Right ventricle myocardium superior (tissue), 1 donor: ENCODE data around the gene SLC27A3. TPM values are rescaled to one million over a fixed set of nuclear protein-coding genes. Genes with fewer than 3 reads are reported as not detected.

Source experiments
- ATAC-seq: fragments of 200-7000 bp; cut with Tn5 transposase; one replicate; pipeline ENCODE4 v1.9.1; 2020; ENCODE audit warnings: mild to moderate bottlenecking; ENCODE audit not compliant: poor library complexity
- DNase-seq: peaks from one replicate; pipeline ENCODE4 v3.0.0-alpha.2; 2020
- intact Hi-C: fragments of 100-400 bp; cut with DNase I; formaldehyde crosslinking; loops from one replicate; pipeline ENCODE4 v1.11.2; 2022
- total RNA-seq: library from RNA; stranded (reverse); fragmentation: NEBNext Ultra II Directional; extraction: Animal tissue kit (Norgen Biotek cat#: 25700); gene quantifications from one replicate; pipeline ENCODE4 v1.2.1, GENCODE V29; 2021
- donor health status: DM: no; HTN: yes; CAD: no; lungs with severe emphysema.

The SLC27A3 gene
- total RNA-seq, 1 donor from 2014 or later, result 12.0 TPM

DNA sequence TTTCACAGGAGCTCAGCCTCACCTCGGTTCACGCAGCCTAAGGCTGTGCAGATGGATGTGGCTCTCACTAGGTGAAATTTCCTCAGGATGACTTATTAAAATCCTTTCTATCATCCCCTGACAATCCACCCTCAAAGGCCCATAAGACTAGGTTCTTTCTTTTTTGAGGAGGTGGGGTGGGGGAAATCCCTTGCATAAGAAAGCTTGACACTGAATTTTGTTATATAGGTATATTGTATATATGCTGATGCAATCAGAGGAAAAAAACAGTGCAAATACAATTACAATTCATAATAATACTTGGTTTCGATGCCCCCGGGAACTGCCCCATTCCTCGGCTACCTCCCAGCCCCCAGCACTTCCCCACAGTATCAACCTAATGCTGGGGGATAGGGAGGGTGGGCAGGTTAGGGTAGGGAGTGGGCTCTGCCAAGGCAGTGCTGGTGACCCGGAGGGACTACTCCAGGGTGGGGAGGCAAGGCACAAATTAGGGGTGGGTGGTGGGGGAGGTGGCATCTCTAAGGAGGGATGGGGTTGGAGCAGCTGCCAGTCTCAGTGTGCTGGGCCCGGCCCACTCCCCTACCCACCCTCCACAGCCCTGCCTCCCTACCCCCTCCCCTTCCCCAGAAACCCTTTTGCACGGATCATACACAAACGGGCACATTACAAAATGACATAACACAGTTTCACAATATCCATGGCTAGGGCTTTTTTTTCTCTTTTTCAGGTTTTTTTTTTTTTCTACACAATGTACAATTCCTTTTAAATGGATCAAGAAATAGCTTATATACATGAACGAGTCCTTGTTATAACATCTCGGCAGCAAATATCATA, 30.9 kb downstream of the SLC27A3 start:
- DNase-seq (no peak), ATAC-seq (no peak)
- intact Hi-C loops, result no loop called here

DNA sequence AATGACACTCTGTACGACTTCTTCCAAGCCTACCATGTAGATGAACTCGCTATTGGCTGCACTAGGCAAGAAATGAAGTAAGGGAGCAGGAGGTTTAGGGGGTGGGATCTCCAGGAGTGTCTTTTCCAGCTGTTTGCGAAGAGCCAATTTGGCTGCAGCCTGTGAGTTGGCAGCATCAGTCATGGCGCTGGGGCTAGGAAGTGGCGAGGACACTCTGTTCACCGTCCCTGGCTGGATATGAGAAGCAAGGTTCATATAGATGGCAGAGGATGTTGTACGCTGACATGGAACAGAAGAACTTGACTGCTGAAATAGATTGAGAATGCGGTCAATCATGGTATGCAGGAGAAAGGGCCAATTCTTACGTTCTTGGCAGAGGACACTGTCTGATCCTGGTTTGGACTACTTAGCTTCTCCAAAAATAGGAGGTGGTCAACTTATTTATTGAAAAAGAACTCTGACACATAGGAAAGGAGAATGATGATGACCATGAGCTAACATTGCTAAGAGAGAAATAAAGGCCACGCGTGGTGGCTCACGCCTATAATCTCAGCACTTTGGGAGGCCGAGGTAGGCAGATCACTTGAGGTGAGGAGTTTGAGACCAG, 41.2 kb downstream of the SLC27A3 start:
- DNase-seq, result no peak
- intact Hi-C loops, result no loop called here
- peak; percentile 55 for ATAC-seq

DNA sequence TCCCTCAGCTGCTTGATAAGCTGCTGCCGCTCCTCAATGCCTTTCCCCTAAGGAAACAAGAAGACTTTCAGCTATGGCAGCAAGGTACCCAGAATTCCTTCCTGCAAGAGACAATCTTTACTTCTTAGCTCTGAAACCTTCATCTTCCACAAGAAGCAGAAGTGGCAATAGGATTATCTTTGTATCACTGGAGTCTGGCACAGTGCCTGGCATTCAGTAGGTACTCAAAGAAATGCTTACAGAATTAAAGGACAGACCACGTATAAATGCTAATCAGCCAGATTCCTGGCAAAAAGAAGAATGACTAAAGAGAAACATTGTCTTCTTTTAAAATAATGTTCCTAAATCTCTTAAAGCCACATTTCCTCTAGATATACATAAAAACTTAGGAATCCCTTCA, 43.7 kb downstream of the SLC27A3 start:
- intact Hi-C loops, result no loop called here
- DNase-seq (no peak), ATAC-seq (no peak)

DNA sequence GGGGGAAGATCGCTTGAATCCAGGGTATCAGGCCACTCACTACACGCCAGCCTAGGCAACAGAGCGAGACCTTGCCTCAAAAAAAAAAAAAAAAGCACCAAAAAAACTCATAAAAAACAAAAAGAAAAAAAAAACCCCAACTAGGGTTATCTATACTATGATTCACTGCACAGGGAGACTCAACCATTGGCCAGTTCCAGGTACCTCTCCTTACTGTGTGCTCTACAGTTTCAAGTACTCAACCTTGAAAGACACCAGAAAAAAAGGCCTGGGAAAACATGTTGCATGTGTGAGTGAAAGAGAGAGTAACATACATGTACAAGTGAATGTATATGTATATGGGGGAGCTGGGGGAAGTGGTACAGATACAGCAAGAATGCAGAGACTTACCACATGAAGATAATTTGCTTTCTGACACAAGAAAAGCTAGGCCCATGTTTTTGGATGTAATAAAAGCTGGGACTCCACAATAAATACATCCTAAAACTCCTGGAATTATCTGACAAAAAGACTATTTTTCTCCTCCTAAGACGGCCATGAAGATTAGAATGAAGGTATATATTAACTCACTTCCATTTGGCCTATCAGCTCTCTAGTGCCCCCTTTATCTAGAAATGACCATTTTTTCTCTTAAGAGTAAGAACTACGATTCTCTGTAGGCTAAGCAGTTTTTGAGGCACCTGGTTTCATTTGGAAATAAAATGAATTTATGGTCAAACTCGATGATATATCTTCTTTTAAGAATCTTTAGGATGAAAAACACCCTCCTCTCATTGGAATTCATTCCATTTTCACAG, 52.2 kb downstream of the SLC27A3 start:
- DNase-seq (no peak), ATAC-seq (no peak)
- intact Hi-C loops, result no loop called here

Other genes with a start within 250 kb of the SLC27A3 start
- 260 TPM for gene S100A6, start 239.4 kb upstream of the SLC27A3 start, total RNA-seq
- not detected for gene S100A5, start 234.5 kb upstream of the SLC27A3 start, total RNA-seq
- 130 TPM for gene S100A4, start 229.6 kb upstream of the SLC27A3 start, total RNA-seq
- 0.70 TPM for gene S100A3, start 226.1 kb upstream of the SLC27A3 start, total RNA-seq
- gene S100A2, start 209.6 kb upstream of the SLC27A3 start, total RNA-seq, result 2.3 TPM
- gene S100A16, start 162.3 kb upstream of the SLC27A3 start, total RNA-seq, result 44.3 TPM
- gene S100A14, start 159.1 kb upstream of the SLC27A3 start, total RNA-seq, result 5.8 TPM
- gene S100A13, start 147.9 kb upstream of the SLC27A3 start, total RNA-seq, result 153 TPM
- gene S100A1, start 147.0 kb upstream of the SLC27A3 start, total RNA-seq, result 2,267 TPM
- gene CHTOP, start 141.3 kb upstream of the SLC27A3 start, total RNA-seq, result 68.1 TPM
- 57.2 TPM for gene SNAPIN, start 116.7 kb upstream of the SLC27A3 start, total RNA-seq
- 55.3 TPM for gene ILF2, start 104.4 kb upstream of the SLC27A3 start, total RNA-seq
- gene NPR1, start 96.7 kb upstream of the SLC27A3 start, total RNA-seq, result 10.0 TPM
- gene INTS3, start 47.4 kb upstream of the SLC27A3 start, total RNA-seq, result 31.8 TPM
- 30.1 TPM for gene GATAD2B, start 147.6 kb downstream of the SLC27A3 start, total RNA-seq
- gene DENND4B, start 171.3 kb downstream of the SLC27A3 start, total RNA-seq, result 45.5 TPM
- 20.8 TPM for gene CRTC2, start 183.2 kb downstream of the SLC27A3 start, total RNA-seq
- gene SLC39A1, start 188.1 kb downstream of the SLC27A3 start, total RNA-seq, result 46.9 TPM
- gene CREB3L4, start 192.5 kb downstream of the SLC27A3 start, total RNA-seq, result 4.1 TPM
- gene JTB, start 202.3 kb downstream of the SLC27A3 start, total RNA-seq, result 69.6 TPM
- gene RAB13, start 210.9 kb downstream of the SLC27A3 start, total RNA-seq, result 59.9 TPM
- 788 TPM for gene RPS27, start 215.4 kb downstream of the SLC27A3 start, total RNA-seq